ENCODE results near the gene USP32. TPM values are rescaled to one million over a fixed set of nuclear protein-coding genes. Genes with fewer than 3 reads are reported as not detected.
A peak's percentile ranks its signal among the peaks of the same experiment; 100 is the strongest.
"Not testable (repeated sequence)": the region's sequence is repeated elsewhere in the genome, so short reads cannot be mapped to it uniquely, and the experiment has no call there.

The USP32 gene
- total RNA-seq, 2 donors from 2014 or later: 41.1 to 50.1 TPM

- intact Hi-C loops (cut with DNase I): no loop called here
- no peak for DNase-seq (ENCODE audit: low spot score)
Observed at GRCh38 chr17:60410001-60410400, 18.1 kb upstream of the USP32 start.

- intact Hi-C loops (cut with DNase I): no loop called here
- no peak for DNase-seq (ENCODE audit: low spot score)
Observed at GRCh38 chr17:60406887-60407286, 15.0 kb upstream of the USP32 start.

GRCh38 chr17:60403962-60404361, 12.0 kb upstream of the USP32 start:
- intact Hi-C loops (cut with DNase I): no loop called here
- no peak for DNase-seq (ENCODE audit: low spot score)

GRCh38 chr17:60403523-60403810, 11.5 kb upstream of the USP32 start:
- no peak for DNase-seq (ENCODE audit: low spot score)
- intact Hi-C loops (cut with DNase I): no loop called here

GRCh38 chr17:60401819-60402218, 9.9 kb upstream of the USP32 start:
- intact Hi-C loops (cut with DNase I): no loop called here
- DNase-seq (ENCODE audit: low spot score): no peak

- intact Hi-C loops (cut with DNase I): no loop called here
- DNase-seq (ENCODE audit: low spot score): no peak
Observed at GRCh38 chr17:60398227-60398959, 6.5 kb upstream of the USP32 start.

GRCh38 chr17:60396412-60396811, 4.5 kb upstream of the USP32 start:
- intact Hi-C loops (cut with DNase I): no loop called here
- no peak for DNase-seq (ENCODE audit: low spot score)

GRCh38 chr17:60395508-60396065, 3.7 kb upstream of the USP32 start:
- no peak for DNase-seq (ENCODE audit: low spot score)
- intact Hi-C loops (cut with DNase I): no loop called here

- no peak for DNase-seq (ENCODE audit: low spot score)
- intact Hi-C loops (cut with DNase I): no loop called here
Observed at GRCh38 chr17:60393840-60394723, 2.1 kb upstream of the USP32 start.

- DNase-seq (ENCODE audit: low spot score): no peak
Observed at GRCh38 chr17:60392845-60393702, 1.1 kb upstream of the USP32 start.

GRCh38 chr17:60391471-60392041, 377 bp downstream of the USP32 start:
- intact Hi-C loops (cut with DNase I): no loop called here
- DNase-seq (ENCODE audit: low spot score): no peak

More at GRCh38 chr17:60392845-60393702, 1.1 kb upstream of the USP32 start:
- intact Hi-C loops (cut with DNase I): no loop called here

- intact Hi-C loops (cut with DNase I): no loop called here
- DNase-seq (ENCODE audit: low spot score): peak; percentile 59
Observed at GRCh38 chr17:60390925-60391470, 935 bp downstream of the USP32 start.

GRCh38 chr17:60390186-60390585, 1.7 kb downstream of the USP32 start:
- intact Hi-C loops (cut with DNase I): no loop called here
- no peak for DNase-seq (ENCODE audit: low spot score)

- intact Hi-C loops (cut with DNase I): no loop called here
Observed at GRCh38 chr17:60388742-60389141, 3.2 kb downstream of the USP32 start.

GRCh38 chr17:60387666-60388065, 4.3 kb downstream of the USP32 start:
- intact Hi-C loops (cut with DNase I): no loop called here
- no peak for DNase-seq (ENCODE audit: low spot score)

More at GRCh38 chr17:60388742-60389141, 3.2 kb downstream of the USP32 start:
- DNase-seq (ENCODE audit: low spot score): no peak

GRCh38 chr17:60386147-60387058, 5.5 kb downstream of the USP32 start:
- intact Hi-C loops (cut with DNase I): no loop called here

GRCh38 chr17:60384921-60385320, 7.0 kb downstream of the USP32 start:
- DNase-seq (ENCODE audit: low spot score); intact Hi-C loops (cut with DNase I): not testable (repeated sequence)

More at GRCh38 chr17:60386147-60387058, 5.5 kb downstream of the USP32 start:
- DNase-seq (ENCODE audit: low spot score): no peak

GRCh38 chr17:60383379-60383778, 8.6 kb downstream of the USP32 start:
- intact Hi-C loops (cut with DNase I): no loop called here
- DNase-seq (ENCODE audit: low spot score): no peak
